PC-3 (cell line): Measurements from ENCODE around the gene HOXA6.

Source experiments
- CTCF ChIP-seq: fragments of 300-600 bp; sonication (generic); conservative IDR thresholded peaks from 2 replicates; pipeline ENCODE4 v1.5.1; 2017; ENCODE audit warnings: antibody characterized with exemption, low read depth, mild to moderate bottlenecking, low read length
- EZH2 ChIP-seq: fragments of 300-600 bp; sonication (generic); IDR thresholded peaks from one replicate; pipeline ENCODE4 v1.6.1; 2017; ENCODE audit warnings: antibody characterized with exemption, mild to moderate bottlenecking, low read length; ENCODE audit not compliant: unreplicated experiment
- EZH2phosphoT487 ChIP-seq: fragments of 300-600 bp; sonication (generic); IDR thresholded peaks from 2 replicates; pipeline ENCODE4 v1.6.1; 2018; ENCODE audit warnings: mild to moderate bottlenecking, antibody characterized with exemption, low read length, borderline replicate concordance

GRCh38 chr7:27155816-27156507 is 8.4 kb upstream of the HOXA6 start:
- TF ChIP-seq CTCF (0 out of 2 replicates have a peak, but pooled peaks have one; percentile 13), EZH2 (no peak), EZH2phosphoT487 (no peak)
